Common myeloid progenitor, CD34-positive (primary cell): ENCODE data around the gene SRXN1.
"Not testable (repeated sequence)": the region's sequence is repeated elsewhere in the genome, so short reads cannot be mapped to it uniquely, and the experiment has no call there.

ENCODE experiments used
- CTCF ChIA-PET: fragments of 350-600 bp; sonication (Branson Sonifier 250); formaldehyde crosslinking; loops from one replicate; lab custom pipeline; 2021; ENCODE audit warnings: antibody characterized with exemption; lab: Charles Lee
- POLR2A ChIA-PET: fragments of 350-600 bp; sonication (Branson Sonifier 250); formaldehyde crosslinking; loops from one replicate; lab custom pipeline; 2021; ENCODE audit warnings: antibody characterized with exemption; lab: Charles Lee
- DNase-seq, 3 donors: peaks; one replicate each; pipeline versions ENCODE4 v3.0.0 to v3.0.0-alpha.2; 2013
- H3K27ac ChIP-seq, 2 experiments: 1 replicate in 1 of 2; 2 replicates in 1 of 2; pipeline ENCODE4 v1.7.0; 2013; ENCODE audit warnings: inconsistent platforms in 2 of 2, low read length in 2 of 2, mild to moderate bottlenecking in 2 of 2, low read depth in 1 of 2, moderate library complexity in 1 of 2; ENCODE audit not compliant: severe bottlenecking in 2 of 2, insufficient read depth in 1 of 2, poor library complexity in 1 of 2
- H3K27me3 ChIP-seq, 5 experiments: replicated peaks in 2 of 5; 1 replicate in 3 of 5; 2 replicates in 2 of 5; pipeline versions ENCODE4 v1.6.1 to v1.7.0; 2013; ENCODE audit warnings: low read length in 4 of 5, mild to moderate bottlenecking in 2 of 5, moderate library complexity in 2 of 5, inconsistent platforms in 1 of 5; ENCODE audit not compliant: insufficient read depth in 5 of 5, control insufficient read depth in 4 of 5
- H3K36me3 ChIP-seq, 4 experiments: 1 replicate in 2 of 4; 2 replicates in 2 of 4; pipeline versions ENCODE4 v1.6.1 to v1.7.0; 2013; ENCODE audit warnings: low read length in 3 of 4, control low read depth in 1 of 4, mild to moderate bottlenecking in 1 of 4; ENCODE audit not compliant: control insufficient read depth in 4 of 4, insufficient read depth in 4 of 4
- H3K4me1 ChIP-seq, 4 experiments: 1 replicate in 3 of 4; 2 replicates in 1 of 4; pipeline versions ENCODE4 v1.6.1 to v1.7.1; 2013; ENCODE audit warnings: low read length in 3 of 4, mild to moderate bottlenecking in 3 of 4, control low read depth in 1 of 4, inconsistent platforms in 1 of 4, moderate library complexity in 1 of 4; ENCODE audit not compliant: control insufficient read depth in 4 of 4, insufficient read depth in 4 of 4; ENCODE audit errors: control extremely low read depth in 1 of 4
- H3K4me3 ChIP-seq, 7 experiments: 1 replicate in 4 of 7; 2 replicates in 3 of 7; pipeline versions ENCODE4 v1.5.1 to v1.7.0; 2013; ENCODE audit warnings: mild to moderate bottlenecking in 7 of 7, low read length in 6 of 7, moderate library complexity in 6 of 7, inconsistent platforms in 2 of 7, low read depth in 2 of 7, control low read depth in 1 of 7; ENCODE audit not compliant: insufficient read depth in 4 of 7, control insufficient read depth in 1 of 7; ENCODE audit errors: extremely low read depth in 1 of 7
- H3K9me3 ChIP-seq, 5 experiments: 1 replicate in 4 of 5; 2 replicates in 1 of 5; pipeline versions ENCODE4 v1.6.1 to v1.7.1; 2013; ENCODE audit warnings: low read length in 4 of 5, mild to moderate bottlenecking in 2 of 5, inconsistent platforms in 1 of 5, low read depth in 1 of 5, moderate library complexity in 1 of 5; ENCODE audit not compliant: control insufficient read depth in 4 of 5, insufficient read depth in 2 of 5; ENCODE audit errors: control extremely low read depth in 1 of 5
- WGBS: methylation state at CpG from one replicate; pipeline ENCODE4 v1.1.5; 2013; ENCODE audit not compliant: insufficient coverage; 5-methylcytosine and 5-hydroxymethylcytosine counted together

SRXN1 gene

DNA sequence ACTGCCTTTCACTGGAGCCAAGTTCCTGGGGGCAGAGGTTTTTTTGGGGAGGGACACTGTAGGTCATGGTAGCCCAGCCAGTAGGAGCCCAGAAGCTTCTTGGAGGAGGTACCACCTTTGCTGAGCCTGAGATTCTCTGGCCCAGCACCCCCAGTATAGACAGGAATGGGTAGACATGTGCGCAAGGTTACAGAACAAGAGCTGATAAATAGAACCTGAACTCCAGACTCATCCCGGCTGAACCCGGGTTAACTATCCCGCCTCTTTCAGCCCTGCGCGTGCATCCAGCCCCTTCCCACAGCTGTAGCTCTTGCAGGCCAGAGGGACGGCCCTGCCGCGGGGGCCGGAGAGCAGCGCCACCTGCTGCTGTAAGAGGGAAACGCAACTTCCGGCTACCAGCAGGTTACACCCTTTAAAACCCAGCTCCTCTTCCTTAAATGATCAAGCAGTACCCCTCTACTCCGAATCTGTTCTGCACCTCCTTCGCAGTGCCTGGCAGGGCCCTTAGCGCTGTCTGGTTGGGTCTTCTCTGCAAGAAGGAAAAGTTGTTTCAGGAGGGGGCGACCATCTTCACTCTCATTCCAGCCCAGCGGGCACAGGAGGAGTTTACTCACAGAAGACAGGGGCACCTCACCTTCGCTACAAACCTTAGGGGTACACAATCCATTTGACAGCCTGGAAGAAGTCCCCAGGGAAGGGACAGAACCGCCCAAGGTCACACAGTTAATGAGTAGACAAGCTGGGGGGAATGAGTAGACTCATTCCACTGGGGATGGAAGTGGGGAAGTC, 7.5 kb downstream of the SRXN1 start:
- DNase-seq: peak; percentile 80 to 86 (median 81)
- 11% methylated on average over 18 of the region's 20 CpGs for WGBS
- Histone ChIP-seq H3K4me1 (peaks cover 0 to 10% (median 6%) of the 10 kb centered on the region in 4 experiments), H3K36me3 (peaks cover 0 to 32% (median 16%) of the 10 kb centered on the region in 4 experiments), H3K27ac (no peak overlapping the region), H3K4me3 (no peak overlapping the region), H3K9me3 (peaks cover 0 to 1% (median 0%) of the 10 kb centered on the region in 5 experiments), H3K27me3 (peaks cover 0 to 5% (median 0%) of the 10 kb centered on the region in 5 experiments)
- ChIA-PET CTCF (interaction anchor here (0.6 to 10.9 kb wide), 39 partner anchors 8 to 137 kb away, joined by 3 to 146 read pairs (median 4); partner anchors contain the start of gene CSNK2A1), POLR2A (interaction anchor here (0.7 to 1.0 kb wide), 2 partner anchors 77 to 82 kb away, joined by 3 to 6 read pairs; no protein-coding TSS in a partner anchor)

DNA sequence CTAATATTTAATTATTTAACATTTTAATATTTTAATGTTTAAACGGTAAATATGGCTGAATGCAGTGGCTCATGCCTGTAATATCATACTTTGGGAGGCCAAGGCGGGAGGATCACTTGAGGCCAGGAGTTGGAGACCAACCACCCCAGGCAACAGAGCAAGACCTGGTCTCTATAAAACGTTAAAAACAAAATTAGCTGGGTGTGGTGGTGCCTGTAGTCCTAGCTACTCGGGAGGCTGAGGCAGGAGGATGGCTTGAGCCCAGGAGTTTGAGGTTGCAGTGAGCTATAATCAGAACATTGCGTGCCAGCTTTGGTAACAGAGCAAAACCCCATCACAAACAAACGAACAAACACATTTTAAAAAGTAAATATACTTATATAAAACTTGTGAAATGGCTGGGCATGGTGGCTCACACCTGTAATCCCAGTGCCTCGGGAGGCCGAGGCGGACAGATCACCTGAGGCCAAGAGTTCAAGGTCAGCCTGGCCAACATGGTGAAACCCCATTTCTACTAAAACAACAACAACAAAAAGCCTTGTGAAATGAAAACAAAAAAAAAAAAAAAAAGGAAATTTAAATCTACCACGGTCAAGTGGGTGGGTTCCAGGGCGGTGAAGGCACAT, 8.2 kb downstream of the SRXN1 start:
- peaks cover 0 to 5% (median 0%) of the 10 kb centered on the region in 5 experiments for H3K27me3 ChIP-seq
- H3K27ac ChIP-seq: no peak overlapping the region
- H3K36me3 ChIP-seq: peaks cover 0 to 25% (median 13%) of the 10 kb centered on the region in 4 experiments
- WGBS: 95% methylated on average over 4 of the region's 11 CpGs
- no peak for DNase-seq
- peaks cover 0 to 10% (median 6%) of the 10 kb centered on the region in 4 experiments for H3K4me1 ChIP-seq
- CTCF ChIA-PET: interaction anchor here (0.6 to 10.9 kb wide), 35 partner anchors 8 to 129 kb away, joined by 3 to 146 read pairs (median 4); partner anchors contain the start of gene CSNK2A1
- no peak overlapping the region for H3K4me3 ChIP-seq
- POLR2A ChIA-PET: interaction anchor here (0.7 to 1.0 kb wide), 2 partner anchors 76 to 82 kb away, joined by 3 to 6 read pairs; no protein-coding TSS in a partner anchor
- peaks cover 0 to 1% (median 0%) of the 10 kb centered on the region in 5 experiments for H3K9me3 ChIP-seq

DNA sequence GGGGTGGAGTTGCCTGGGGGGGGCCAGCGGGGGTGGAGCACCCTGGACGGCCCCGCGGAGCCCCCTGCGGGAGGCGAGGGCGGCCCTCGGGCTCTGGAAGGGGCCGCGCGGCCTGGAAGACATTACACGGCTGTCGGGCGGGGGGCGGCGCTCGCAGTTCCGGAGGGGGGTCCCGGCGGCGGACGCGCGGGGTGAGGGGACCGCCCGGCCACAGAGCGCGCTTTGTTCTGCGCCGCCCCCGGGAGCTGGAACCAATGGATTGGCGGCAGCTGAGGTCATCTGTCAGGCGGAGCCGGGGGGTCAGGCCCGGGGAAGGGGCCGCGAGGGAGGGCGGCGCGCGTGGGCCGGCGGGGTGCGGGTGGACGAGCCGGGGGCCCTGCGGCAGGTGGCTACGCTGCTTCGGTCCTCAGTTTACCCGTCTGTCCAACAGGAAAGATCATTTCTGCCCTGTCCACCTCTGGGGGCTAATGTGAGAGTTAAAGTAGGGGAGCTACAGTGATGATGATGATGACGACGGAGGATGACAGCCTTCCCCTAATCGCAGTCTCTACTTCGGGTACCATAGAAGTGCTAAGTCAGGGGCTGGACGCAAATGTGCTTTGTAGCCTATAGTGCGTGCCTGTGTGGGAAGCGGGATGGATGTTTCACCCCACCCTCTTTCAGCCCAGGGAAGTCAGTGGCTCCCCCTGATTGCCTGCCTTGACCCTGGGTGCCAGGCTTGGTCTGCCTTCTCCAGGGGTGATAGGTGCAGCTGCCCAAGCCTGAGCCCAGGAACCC, 10.4 kb downstream of the SRXN1 start:
- Histone ChIP-seq H3K27ac (no peak overlapping the region), H3K36me3 (peaks cover 0 to 7% (median 3%) of the 10 kb centered on the region in 4 experiments), H3K4me3 (peak overlapping the region in 5 of 7 experiments; percentile 4 to 66 (median 35)), H3K9me3 (peaks cover 0 to under 1% (median 0%) of the 10 kb centered on the region in 5 experiments), H3K4me1 (peaks cover 0 to 10% (median 6%) of the 10 kb centered on the region in 4 experiments), H3K27me3 (peaks cover 0 to 5% (median 0%) of the 10 kb centered on the region in 5 experiments)
- WGBS: 3% methylated on average over 44 of the region's 57 CpGs
- DNase-seq: peak in 2 of 3 donors; percentile 64 to 73
- ChIA-PET POLR2A (no interaction called here), CTCF (interaction anchor here (1.6 to 10.9 kb wide), 4 partner anchors 14 to 80 kb away, joined by 6 to 146 read pairs (median 78); no protein-coding TSS in a partner anchor)

DNA sequence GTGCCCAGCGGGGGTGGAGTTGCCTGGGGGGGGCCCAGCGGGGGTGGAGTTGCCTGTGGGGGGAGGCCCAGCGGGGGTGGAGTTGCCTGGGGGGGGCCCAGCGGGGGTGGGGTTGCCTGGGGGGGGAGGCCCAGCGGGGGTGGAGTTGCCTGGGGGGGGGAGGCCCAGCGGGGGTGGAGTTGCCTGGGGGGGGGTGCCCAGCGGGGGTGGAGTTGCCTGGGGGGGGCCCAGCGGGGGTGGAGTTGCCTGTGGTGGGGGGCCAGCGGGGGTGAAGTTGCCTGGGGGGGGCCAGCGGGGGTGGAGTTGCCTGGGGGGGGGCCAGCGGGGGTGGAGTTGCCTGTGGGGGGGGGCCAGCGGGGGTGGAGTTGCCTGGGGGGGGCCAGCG, 11.0 kb downstream of the SRXN1 start:
- H3K4me1 ChIP-seq, H3K27ac ChIP-seq, H3K36me3 ChIP-seq, DNase-seq, H3K9me3 ChIP-seq, H3K27me3 ChIP-seq, POLR2A ChIA-PET: not testable (repeated sequence)
- WGBS: no CpG with 5 or more reads among the region's 13 CpGs
- CTCF ChIA-PET: interaction anchor here (0.9 to 10.9 kb wide), 3 partner anchors 13 to 80 kb away, joined by 3 to 146 read pairs (median 137); no protein-coding TSS in a partner anchor
- H3K4me3 ChIP-seq: peak overlapping the region in 1 of 7 experiments; percentile 66

DNA sequence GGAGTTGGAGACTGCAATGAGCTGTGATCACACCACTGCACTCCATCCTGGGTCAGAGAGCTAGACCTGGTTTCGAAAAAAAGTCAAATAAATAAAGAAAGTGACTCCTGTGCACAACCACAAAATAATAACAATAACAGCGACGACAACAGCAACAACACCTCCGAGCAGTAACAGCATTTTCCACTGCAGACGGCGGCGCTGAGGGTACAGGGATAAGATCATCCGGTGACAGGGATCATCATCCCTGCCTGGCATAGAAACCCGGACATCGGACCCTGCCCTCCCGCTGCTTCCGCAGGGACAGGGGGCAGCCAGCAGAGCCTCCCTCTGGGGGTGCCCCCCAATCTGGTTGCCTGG, 11.5 kb downstream of the SRXN1 start:
- ChIA-PET POLR2A (interaction anchor here (2.2 kb wide), 1 partner anchor 30 kb away, joined by 6 read pairs; no protein-coding TSS in a partner anchor), CTCF (interaction anchor here (0.9 to 1.9 kb wide), 3 partner anchors 13 to 46 kb away, joined by 3 to 6 read pairs (median 4); no protein-coding TSS in a partner anchor)
- Histone ChIP-seq H3K27me3 (peaks cover 0 to 5% (median 0%) of the 10 kb centered on the region in 5 experiments), H3K4me3 (no peak overlapping the region), H3K36me3 (no peaks in the 10 kb centered on the region), H3K4me1 (peaks cover 0 to 10% (median 6%) of the 10 kb centered on the region in 4 experiments), H3K9me3 (no peaks in the 10 kb centered on the region), H3K27ac (no peak overlapping the region)
- DNase-seq: peak in 2 of 3 donors; percentile 45
- WGBS: 83% methylated on average over 4 of the region's 12 CpGs
